ENCODE data around the gene UTRN. TPM values are rescaled to one million over a fixed set of nuclear protein-coding genes. Genes with fewer than 3 reads are reported as not detected.
A peak's percentile ranks its signal among the peaks of the same experiment; 100 is the strongest.

The UTRN gene
- total RNA-seq, 1 experiment from 2014 or later = 79.7 TPM

DNA sequence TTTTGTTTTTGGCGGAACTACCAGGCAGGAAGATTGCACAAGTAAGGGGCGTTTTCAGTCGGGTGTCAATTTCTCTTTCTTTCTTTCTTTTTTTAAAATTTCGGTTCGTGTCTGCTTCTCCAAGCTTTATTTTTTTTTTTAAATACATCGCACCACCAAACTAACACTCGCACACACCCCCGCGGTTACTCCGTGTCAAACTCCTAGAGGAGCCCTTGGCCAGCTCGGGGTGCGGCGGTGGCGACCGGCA lies 338 bp downstream of the UTRN start:
- peak overlapping the region; percentile 92 for H3K4me2 ChIP-seq (ENCODE audit: insufficient read depth, insufficient read length, low read length)
- H3K18ac ChIP-seq (ENCODE audit: insufficient read length, low read depth, low read length) = peak overlapping the region; percentile 26
- no peak overlapping the region for H3K27ac ChIP-seq (ENCODE audit: insufficient read length, low read depth, low read length)
- Mint-ChIP-seq H3K9me3 (no peaks in the 10 kb centered on the region; a peak in 2 of 5 replicates), H3K27ac (peak overlapping the region; percentile 77 to 96 (median 86); a peak in 5 of 7 replicates), H3K27me3 (ENCODE audit: low read depth) (peaks cover 10% of the 10 kb centered on the region), H3K36me3 (ENCODE audit: insufficient read depth in 1 of 3, low read depth in 3 of 3) (peaks cover 0 to 7% (median 3%) of the 10 kb centered on the region in 3 experiments; a peak in 4 of 7 replicates), H3K4me3 (peak overlapping the region; percentile 96 to 99), H3K4me1 (peaks cover 20 to 21% of the 10 kb centered on the region in 2 experiments)
- peak overlapping the region; percentile 24 for H3K14ac ChIP-seq (ENCODE audit: insufficient read depth, low read length)
- H3K23me2 ChIP-seq (ENCODE audit: insufficient read length, low read depth, low read length, poor library complexity, severe bottlenecking) = peaks cover 21% of the 10 kb centered on the region
- H2BK120ac ChIP-seq (ENCODE audit: low read depth, low read length, poor library complexity, severe bottlenecking) = no peak overlapping the region
- no peak for DNase-seq
- peak overlapping the region; percentile 69 for H3K9ac ChIP-seq (ENCODE audit: extremely low read depth, insufficient read length, low read length)
- no peaks in the 10 kb centered on the region for H3K27me3 ChIP-seq (ENCODE audit: insufficient read depth, low read length)
- H3K4me1 ChIP-seq (ENCODE audit: insufficient read depth, low read length) = no peaks in the 10 kb centered on the region; the same call in 1 of the 2 replicates
- 0 out of 2 replicates have a peak, but pooled peaks cover 2% of the 10 kb centered on the region for H3K79me2 ChIP-seq (ENCODE audit: insufficient read depth, low read length)
- no CpG with 5 or more reads among the region's 15 CpGs for WGBS (ENCODE audit: extremely low coverage, insufficient read length, low lambda C conversion rate)
- no peak overlapping the region for H2BK12ac ChIP-seq (ENCODE audit: insufficient read length, low read depth, low read length)
- H3K23ac ChIP-seq (ENCODE audit: insufficient read length, low read depth, low read length) = no peak overlapping the region
- H2BK15ac ChIP-seq (ENCODE audit: low read depth, low read length) = no peak overlapping the region; the same call in 1 of the 2 replicates
- no peak overlapping the region for H2BK20ac ChIP-seq (ENCODE audit: low read depth, low read length, poor library complexity, severe bottlenecking)
- H2AFZ ChIP-seq (ENCODE audit: low read length) = no peak overlapping the region
- no peak overlapping the region for H4K5ac ChIP-seq (ENCODE audit: insufficient read length, low read depth, low read length)
- no peak overlapping the region for H3T11ph ChIP-seq (ENCODE audit: low read length)
- no peaks in the 10 kb centered on the region for H3K79me1 ChIP-seq (ENCODE audit: insufficient read depth, low read depth, low read length, poor library complexity, severe bottlenecking)
- no peak overlapping the region for H3K4ac ChIP-seq (ENCODE audit: low read depth, low read length)
- H2BK5ac ChIP-seq (ENCODE audit: insufficient read length, low read length) = no peak overlapping the region
- TF ChIP-seq, protein P1, sequence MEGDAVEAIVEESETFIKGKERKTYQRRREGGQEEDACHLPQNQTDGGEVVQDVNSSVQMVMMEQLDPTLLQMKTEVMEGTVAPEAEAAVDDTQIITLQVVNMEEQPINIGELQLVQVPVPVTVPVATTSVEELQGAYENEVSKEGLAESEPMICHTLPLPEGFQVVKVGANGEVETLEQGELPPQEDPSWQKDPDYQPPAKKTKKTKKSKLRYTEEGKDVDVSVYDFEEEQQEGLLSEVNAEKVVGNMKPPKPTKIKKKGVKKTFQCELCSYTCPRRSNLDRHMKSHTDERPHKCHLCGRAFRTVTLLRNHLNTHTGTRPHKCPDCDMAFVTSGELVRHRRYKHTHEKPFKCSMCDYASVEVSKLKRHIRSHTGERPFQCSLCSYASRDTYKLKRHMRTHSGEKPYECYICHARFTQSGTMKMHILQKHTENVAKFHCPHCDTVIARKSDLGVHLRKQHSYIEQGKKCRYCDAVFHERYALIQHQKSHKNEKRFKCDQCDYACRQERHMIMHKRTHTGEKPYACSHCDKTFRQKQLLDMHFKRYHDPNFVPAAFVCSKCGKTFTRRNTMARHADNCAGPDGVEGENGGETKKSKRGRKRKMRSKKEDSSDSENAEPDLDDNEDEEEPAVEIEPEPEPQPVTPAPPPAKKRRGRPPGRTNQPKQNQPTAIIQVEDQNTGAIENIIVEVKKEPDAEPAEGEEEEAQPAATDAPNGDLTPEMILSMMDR (conservative IDR thresholded peaks at IDR 0.05) = no peak
- H2AK5ac ChIP-seq (ENCODE audit: insufficient read length, low read length) = no peak overlapping the region
- no peak overlapping the region for H4K91ac ChIP-seq (ENCODE audit: insufficient read length, low read depth, low read length)
- no peaks in the 10 kb centered on the region for H3K9me3 ChIP-seq (ENCODE audit: control insufficient read depth, low read depth, low read length)
- H4K20me1 ChIP-seq (ENCODE audit: control insufficient read depth, insufficient read depth, insufficient read length) = no peaks in the 10 kb centered on the region
- H4K8ac ChIP-seq (replicated peaks; ENCODE audit: insufficient read length, low read depth, low read length) = no peak overlapping the region
- no peak overlapping the region for H3K56ac ChIP-seq (ENCODE audit: insufficient read length, low read depth, low read length)
